Measurements from ENCODE around the gene KRTAP4-9.
A peak's percentile ranks its signal among the peaks of the same experiment; 100 is the strongest.
"Not testable (repeated sequence)": the region's sequence is repeated elsewhere in the genome, so short reads cannot be mapped to it uniquely, and the experiment has no call there.

Gene KRTAP4-9

GRCh38 chr17:41131979-41132378 lies 26.8 kb downstream of the KRTAP4-9 start:
- no peak for TF ChIP-seq CTCF (IDR thresholded peaks at IDR 0.05; ENCODE audit: low read depth, low read length)
- DNase-seq (ENCODE audit: low read depth in 2 of 2): peak in 1 of 2 donors; percentile 12
- H3K4me3 ChIP-seq (replicated peaks in 1 of 2; ENCODE audit: low read depth in 2 of 2, low read length in 2 of 2): no peak overlapping the region

DNA sequence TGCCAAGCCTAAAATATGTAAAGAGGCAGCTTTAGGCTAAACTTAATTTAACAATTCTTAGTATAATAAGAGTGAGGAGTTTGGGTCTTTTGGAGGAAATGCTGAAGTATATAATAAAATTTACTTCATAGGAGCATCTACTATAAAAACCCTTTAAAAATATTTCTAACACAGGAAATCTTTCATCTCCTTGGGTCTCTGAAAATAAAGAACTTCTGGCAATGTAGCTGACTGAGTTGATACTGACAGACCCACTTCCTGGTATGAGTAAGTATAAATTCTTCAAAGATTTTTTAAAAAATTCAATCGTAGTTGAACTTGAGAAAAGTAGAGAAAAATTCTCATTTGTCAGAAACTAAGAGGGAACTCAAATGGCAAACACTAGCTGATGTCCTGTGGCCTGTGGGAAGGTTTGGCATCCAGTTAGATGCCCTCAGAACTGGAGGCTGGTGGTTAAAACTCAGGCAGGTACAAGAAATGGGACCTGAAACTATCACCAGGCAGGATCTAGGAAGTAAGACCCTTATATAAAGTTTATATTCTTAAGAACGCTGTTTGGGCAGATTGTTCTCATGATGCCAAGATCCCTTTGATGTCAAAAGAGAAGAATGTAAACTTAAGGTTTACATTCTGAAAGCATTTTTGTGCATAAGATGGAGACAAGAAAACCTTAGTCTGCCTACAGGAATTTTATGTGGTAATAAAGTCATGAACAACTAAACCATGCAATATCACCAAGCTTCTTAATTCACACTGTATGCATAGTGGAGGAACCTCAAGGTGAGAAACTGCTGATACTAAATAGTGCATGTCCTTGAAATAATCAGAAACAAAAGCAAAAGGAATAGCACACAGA lies 28.9 kb downstream of the KRTAP4-9 start:
- DNase-seq (ENCODE audit: low read depth in 2 of 2): no peak
- no peak for TF ChIP-seq CTCF (IDR thresholded peaks at IDR 0.05; ENCODE audit: low read depth, low read length)
- no peak overlapping the region for H3K4me3 ChIP-seq (replicated peaks in 1 of 2; ENCODE audit: low read depth in 2 of 2, low read length in 2 of 2)

GRCh38 chr17:41139865-41140264 lies 34.7 kb downstream of the KRTAP4-9 start:
- not testable (repeated sequence) for H3K4me3 ChIP-seq (replicated peaks in 1 of 2; ENCODE audit: low read depth in 2 of 2, low read length in 2 of 2); DNase-seq (ENCODE audit: low read depth in 2 of 2)

DNA sequence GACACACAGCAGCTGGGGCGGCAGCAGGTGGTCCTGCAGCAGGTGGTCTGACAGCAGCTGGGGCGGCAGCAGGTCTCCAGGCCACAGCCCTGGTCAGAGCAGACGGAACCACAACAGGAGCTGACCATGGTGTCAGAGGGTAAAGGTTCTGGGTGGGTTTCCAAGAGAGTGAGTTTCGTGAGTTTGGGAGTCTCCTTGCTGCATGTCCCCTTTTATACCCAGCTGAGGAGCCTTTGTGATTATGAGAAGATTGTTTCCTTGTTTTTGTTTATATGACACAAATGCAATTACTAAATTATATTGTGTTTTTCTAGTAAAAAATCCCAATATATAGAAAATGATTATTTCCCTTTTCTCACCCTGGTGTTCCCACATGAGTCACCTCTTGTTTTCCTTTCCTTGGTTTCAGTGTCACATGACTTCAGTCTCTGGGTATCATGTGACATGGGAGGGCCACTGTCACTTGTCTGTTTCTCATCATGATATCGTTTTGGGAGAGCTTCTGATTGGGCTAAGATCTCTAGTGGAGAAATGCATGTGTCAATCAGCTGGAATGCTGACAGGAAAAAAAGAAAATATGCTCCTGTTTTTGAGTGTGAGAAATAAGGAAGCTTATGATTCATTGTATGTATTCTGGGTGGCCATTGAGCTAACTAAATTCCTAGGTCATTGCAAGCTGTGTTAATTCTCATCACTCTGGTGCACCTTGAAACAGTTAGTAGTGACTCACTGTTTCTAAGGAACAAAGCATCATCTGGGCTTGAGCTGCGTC lies 35.4 kb downstream of the KRTAP4-9 start, which contains the start of gene KRTAP4-6:
KRTAP4-6 (minus strand) TSS at position 185 of the 772 bp plus-strand sequence; CDS start at position 128, 57 bp downstream.
- DNase-seq (ENCODE audit: low read depth in 2 of 2): peak in 1 of 2 donors; percentile 70
- H3K4me3 ChIP-seq (replicated peaks in 1 of 2; ENCODE audit: low read depth in 2 of 2, low read length in 2 of 2): no peak within 1 kb of the TSS
- TF ChIP-seq CTCF (IDR thresholded peaks at IDR 0.05; ENCODE audit: low read depth, low read length): no peak

- no peak overlapping the region for H3K4me3 ChIP-seq (replicated peaks in 1 of 2; ENCODE audit: low read depth in 2 of 2, low read length in 2 of 2)
- no peak for TF ChIP-seq CTCF (IDR thresholded peaks at IDR 0.05; ENCODE audit: low read depth, low read length)
- DNase-seq (ENCODE audit: low read depth in 2 of 2): no peak
Measured at GRCh38 chr17:41141361-41141760, 36.2 kb downstream of the KRTAP4-9 start.

DNA sequence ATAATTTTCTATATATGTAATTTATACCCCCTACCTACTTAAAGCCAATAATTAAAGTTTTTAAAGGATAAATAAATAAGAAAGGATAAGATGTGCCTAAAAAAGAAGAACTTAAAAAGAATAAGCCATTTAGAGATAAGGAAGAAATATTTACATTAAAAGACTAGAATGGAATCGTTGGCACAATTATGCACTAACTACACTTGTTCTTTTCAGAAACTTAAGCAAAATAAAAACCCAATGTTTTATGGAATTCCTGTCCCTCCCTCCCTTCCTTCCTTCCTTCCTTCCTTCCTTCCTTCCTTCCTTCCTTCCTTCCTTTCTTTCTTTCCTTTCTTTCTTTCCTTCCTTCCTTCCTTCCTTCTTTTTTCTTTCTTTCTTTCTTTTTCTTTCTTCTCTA lies 39.7 kb downstream of the KRTAP4-9 start:
- DNase-seq (ENCODE audit: low read depth in 2 of 2): no peak
- H3K4me3 ChIP-seq (replicated peaks in 1 of 2; ENCODE audit: low read depth in 2 of 2, low read length in 2 of 2): no peak overlapping the region
- no peak for TF ChIP-seq CTCF (IDR thresholded peaks at IDR 0.05; ENCODE audit: low read depth, low read length)

- DNase-seq (ENCODE audit: low read depth in 2 of 2): no peak
- TF ChIP-seq CTCF (IDR thresholded peaks at IDR 0.05; ENCODE audit: low read depth, low read length): no peak
- H3K4me3 ChIP-seq (replicated peaks in 1 of 2; ENCODE audit: low read depth in 2 of 2, low read length in 2 of 2): no peak overlapping the region
Measured at GRCh38 chr17:41145261-41145660, 40.1 kb downstream of the KRTAP4-9 start.

Data from cardiac fibroblast (primary cell).